Measurements from ENCODE around the gene RPP25L. TPM values are rescaled to one million over a fixed set of nuclear protein-coding genes. Genes with fewer than 3 reads are reported as not detected.
A peak's percentile ranks its signal among the peaks of the same experiment; 100 is the strongest.

RPP25L gene
- total and polyA plus RNA-seq, 9 of the 15 experiments (the other 6 are each of a cell fraction or from before 2014, with no cell fraction given) = 16.3 to 43.7 (median 29.0) TPM

DNA sequence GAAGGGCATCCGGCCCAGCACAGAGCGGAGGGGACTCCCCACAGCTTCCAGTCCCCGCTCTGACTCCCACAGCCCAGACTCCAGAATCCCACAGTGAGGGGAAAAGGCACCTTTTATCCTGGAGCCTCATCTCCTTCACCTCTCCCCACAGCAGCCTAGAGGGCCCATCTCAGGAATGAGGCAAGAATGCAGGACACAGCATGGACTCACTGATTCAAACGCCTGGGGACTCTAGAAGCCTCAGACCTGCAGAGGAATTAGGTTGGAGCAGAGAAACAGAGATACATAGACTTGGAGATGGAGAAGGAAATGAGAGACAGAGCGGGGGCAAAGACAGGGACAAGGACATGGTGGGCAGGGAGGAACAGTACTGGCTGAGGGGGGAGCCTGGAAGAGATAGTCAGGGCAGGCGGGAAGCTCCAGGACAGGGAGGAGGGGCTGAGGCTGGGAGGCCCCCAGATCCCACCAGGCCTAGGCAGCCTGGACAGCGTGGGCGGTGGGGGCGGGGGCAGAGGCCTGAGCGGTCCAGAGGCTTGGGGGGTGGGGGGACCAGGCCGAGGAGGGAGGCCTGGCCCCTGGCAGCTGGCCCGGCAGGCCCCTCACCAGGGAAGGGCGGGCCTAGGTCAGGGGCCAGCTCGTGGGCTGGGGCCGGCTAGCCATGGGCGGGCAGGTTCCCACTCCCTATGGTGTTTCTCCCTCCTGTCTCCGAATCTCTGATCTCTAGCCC, 38.1 kb downstream of the RPP25L start:
- no peaks in the 10 kb centered on the region for H3K79me2 ChIP-seq (ENCODE audit: control insufficient read depth, insufficient read depth, low read length)
- intact Hi-C loops (cut with micrococcal nuclease) = no loop called here
- no peaks in the 10 kb centered on the region for H3K9me3 ChIP-seq (replicated peaks; ENCODE audit: control insufficient read depth, insufficient read depth, low read depth, low read length)
- H3K9ac ChIP-seq (ENCODE audit: insufficient read depth in 1 of 2, low read depth in 2 of 2, low read length in 2 of 2) = no peak overlapping the region
- ATAC-seq (no peak), DNase-seq (ENCODE audit: extremely low read depth in 1 of 4, low spot score in 3 of 4) (peak in 1 of 4 experiments; percentile 18), FAIRE-seq (no peak)
- ChIA-PET POLR2A (interaction anchor here (0.6 to 0.8 kb wide), 2 partner anchors 193 to 295 kb away, joined by 3 to 4 read pairs; no protein-coding TSS in a partner anchor), CTCF (ENCODE audit: low intra/inter-chr PET ratio) (interaction anchor here (0.6 kb wide), 1 partner anchor 313 kb away, joined by 3 read pairs; no protein-coding TSS in a partner anchor)
- H3K27me3 ChIP-seq (ENCODE audit: control insufficient read depth in 2 of 2, insufficient read depth in 2 of 2, low read length in 2 of 2) = peaks cover 11 to 75% of the 10 kb centered on the region in 2 experiments; a peak in 4 of 5 replicates
- in situ Hi-C loops (cut with MboI) = no loop called here
- WGBS (ENCODE audit: insufficient coverage, low coverage, missing lambda C conversion rate) = 0% methylated on average over 4 of the region's 17 CpGs
- H4K20me1 ChIP-seq (replicated peaks; ENCODE audit: control insufficient read depth, insufficient read depth, low read length) = peaks cover 4% of the 10 kb centered on the region
- no peak overlapping the region for H3K4me2 ChIP-seq (ENCODE audit: insufficient read depth, low read length)
- no peak overlapping the region for H3K4me3 ChIP-seq
- H2AFZ ChIP-seq (ENCODE audit: low read depth, low read length) = no peak overlapping the region
- H3K27ac ChIP-seq (ENCODE audit: extremely low read depth, low read depth, low read length) = no peak overlapping the region
- H3K36me3 ChIP-seq (ENCODE audit: control insufficient read depth, insufficient read depth, low read length) = no peaks in the 10 kb centered on the region
- H3K9me1 ChIP-seq (ENCODE audit: control insufficient read depth, insufficient read depth, low read length) = no peaks in the 10 kb centered on the region
- peak; percentile 25; the same call in 1 of the 2 replicates for TF ChIP-seq EGR1 (conservative IDR thresholded peaks at IDR 0.05)
- TF ChIP-seq, protein P1, sequence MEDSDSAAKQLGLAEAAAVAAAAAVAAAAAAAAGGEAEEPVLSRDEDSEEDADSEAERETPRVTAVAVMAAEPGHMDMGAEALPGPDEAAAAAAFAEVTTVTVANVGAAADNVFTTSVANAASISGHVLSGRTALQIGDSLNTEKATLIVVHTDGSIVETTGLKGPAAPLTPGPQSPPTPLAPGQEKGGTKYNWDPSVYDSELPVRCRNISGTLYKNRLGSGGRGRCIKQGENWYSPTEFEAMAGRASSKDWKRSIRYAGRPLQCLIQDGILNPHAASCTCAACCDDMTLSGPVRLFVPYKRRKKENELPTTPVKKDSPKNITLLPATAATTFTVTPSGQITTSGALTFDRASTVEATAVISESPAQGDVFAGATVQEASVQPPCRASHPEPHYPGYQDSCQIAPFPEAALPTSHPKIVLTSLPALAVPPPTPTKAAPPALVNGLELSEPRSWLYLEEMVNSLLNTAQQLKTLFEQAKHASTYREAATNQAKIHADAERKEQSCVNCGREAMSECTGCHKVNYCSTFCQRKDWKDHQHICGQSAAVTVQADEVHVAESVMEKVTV (CRISPR knock-in tag; IDR thresholded peaks at IDR 0.05) = no peak
- BruUV-seq (replicated peaks) = no TSS peak
- peaks cover 0 to 7% of the 10 kb centered on the region in 2 experiments; a peak in 2 of 5 replicates for H3K4me1 ChIP-seq (replicated peaks in 1 of 2; ENCODE audit: control insufficient read depth in 2 of 2, insufficient read depth in 2 of 2, low read length in 2 of 2)

DNA sequence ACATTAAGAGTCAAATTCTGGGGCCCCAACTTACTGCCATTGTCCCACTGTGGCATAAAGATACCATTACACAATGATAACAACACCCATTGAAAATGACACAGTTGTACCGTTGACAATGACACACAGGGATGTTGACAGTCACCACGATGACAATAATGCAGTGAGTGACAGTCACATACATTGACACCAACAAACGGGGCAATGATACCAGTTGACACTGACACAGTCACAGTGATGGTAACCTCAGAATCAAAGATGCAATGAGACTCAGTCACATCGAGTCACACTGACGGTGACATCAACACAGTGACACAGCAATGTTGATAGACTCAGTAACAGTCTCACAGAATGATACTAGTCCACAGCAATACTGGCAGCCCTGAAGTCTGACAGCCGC, 39.3 kb downstream of the RPP25L start:
- Histone ChIP-seq H4K20me1 (replicated peaks; ENCODE audit: control insufficient read depth, insufficient read depth, low read length) (peaks cover 4% of the 10 kb centered on the region), H2AFZ (ENCODE audit: low read depth, low read length) (no peak overlapping the region), H3K27me3 (ENCODE audit: control insufficient read depth in 2 of 2, insufficient read depth in 2 of 2, low read length in 2 of 2) (peaks cover 10 to 78% of the 10 kb centered on the region in 2 experiments), H3K4me2 (ENCODE audit: insufficient read depth, low read length) (no peak overlapping the region), H3K79me2 (ENCODE audit: control insufficient read depth, insufficient read depth, low read length) (no peaks in the 10 kb centered on the region), H3K4me1 (replicated peaks in 1 of 2; ENCODE audit: control insufficient read depth in 2 of 2, insufficient read depth in 2 of 2, low read length in 2 of 2) (no peaks in the 10 kb centered on the region), H3K4me3 (no peak overlapping the region), H3K36me3 (ENCODE audit: control insufficient read depth, insufficient read depth, low read length) (no peaks in the 10 kb centered on the region), H3K9me3 (replicated peaks; ENCODE audit: control insufficient read depth, insufficient read depth, low read depth, low read length) (no peaks in the 10 kb centered on the region), H3K9ac (ENCODE audit: insufficient read depth in 1 of 2, low read depth in 2 of 2, low read length in 2 of 2) (no peak overlapping the region), H3K9me1 (ENCODE audit: control insufficient read depth, insufficient read depth, low read length) (no peaks in the 10 kb centered on the region), H3K27ac (ENCODE audit: extremely low read depth, low read depth, low read length) (no peak overlapping the region)
- ATAC-seq = no peak; the same call in 2 of the 3 replicates
- DNase-seq (ENCODE audit: extremely low read depth in 1 of 4, low spot score in 3 of 4) = no peak
- BruUV-seq (replicated peaks) = no TSS peak
- no peak for FAIRE-seq
- 4% methylated on average over 6 of the region's 6 CpGs for WGBS (ENCODE audit: insufficient coverage, low coverage, missing lambda C conversion rate)
- intact Hi-C loops (cut with micrococcal nuclease) = no loop called here
- CTCF ChIA-PET (ENCODE audit: low intra/inter-chr PET ratio) = no interaction called here
- POLR2A ChIA-PET = no interaction called here
- in situ Hi-C loops (cut with MboI) = no loop called here
- TF ChIP-seq NFE2 (IDR thresholded peaks at IDR 0.05; ENCODE audit: low read depth) (peak; percentile 41; the same call in 1 of the 2 replicates), ZFP30 (CRISPR knock-in tag; IDR thresholded peaks at IDR 0.05; ENCODE audit: borderline replicate concordance) (no peak), ETV6 (IDR thresholded peaks at IDR 0.05; ENCODE audit: borderline replicate concordance in 1 of 2, low read depth in 2 of 2, low read length in 1 of 2) (no peak), ETV6 (CRISPR knock-in tag; IDR thresholded peaks at IDR 0.05; ENCODE audit: borderline replicate concordance) (no peak), MAFG (tag; conservative IDR thresholded peaks at IDR 0.05) (no peak; the same call in 1 of the 2 replicates), ZNF699 (CRISPR knock-in tag; IDR thresholded peaks at IDR 0.05; ENCODE audit: insufficient replicate concordance) (no peak), RNF2 (IDR thresholded peaks at IDR 0.05) (no peak), PHF20 (IDR thresholded peaks at IDR 0.05; ENCODE audit: partially characterized antibody) (no peak)
- TF ChIP-seq, protein P2, sequence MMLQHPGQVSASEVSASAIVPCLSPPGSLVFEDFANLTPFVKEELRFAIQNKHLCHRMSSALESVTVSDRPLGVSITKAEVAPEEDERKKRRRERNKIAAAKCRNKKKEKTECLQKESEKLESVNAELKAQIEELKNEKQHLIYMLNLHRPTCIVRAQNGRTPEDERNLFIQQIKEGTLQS (IDR thresholded peaks at IDR 0.05) = 0 out of 2 replicates have a peak, but pooled peaks have one; percentile 39
- TF ChIP-seq, protein P2 (CRISPR knock-in tag; conservative IDR thresholded peaks at IDR 0.05) = no peak

Data from K562 (cell line).